HG02759 (cell line): ENCODE data around the gene DCBLD2.
A peak's percentile ranks its signal among the peaks of the same experiment; 100 is the strongest.

Experiments
- ATAC-seq: cut with Tn5 transposase; IDR thresholded peaks from one replicate; pipeline ENCODE4 v1.9.1; 2021; ENCODE audit warnings: mild to moderate bottlenecking, moderate library complexity; ENCODE audit not compliant: unreplicated experiment

DCBLD2 gene, protein sequence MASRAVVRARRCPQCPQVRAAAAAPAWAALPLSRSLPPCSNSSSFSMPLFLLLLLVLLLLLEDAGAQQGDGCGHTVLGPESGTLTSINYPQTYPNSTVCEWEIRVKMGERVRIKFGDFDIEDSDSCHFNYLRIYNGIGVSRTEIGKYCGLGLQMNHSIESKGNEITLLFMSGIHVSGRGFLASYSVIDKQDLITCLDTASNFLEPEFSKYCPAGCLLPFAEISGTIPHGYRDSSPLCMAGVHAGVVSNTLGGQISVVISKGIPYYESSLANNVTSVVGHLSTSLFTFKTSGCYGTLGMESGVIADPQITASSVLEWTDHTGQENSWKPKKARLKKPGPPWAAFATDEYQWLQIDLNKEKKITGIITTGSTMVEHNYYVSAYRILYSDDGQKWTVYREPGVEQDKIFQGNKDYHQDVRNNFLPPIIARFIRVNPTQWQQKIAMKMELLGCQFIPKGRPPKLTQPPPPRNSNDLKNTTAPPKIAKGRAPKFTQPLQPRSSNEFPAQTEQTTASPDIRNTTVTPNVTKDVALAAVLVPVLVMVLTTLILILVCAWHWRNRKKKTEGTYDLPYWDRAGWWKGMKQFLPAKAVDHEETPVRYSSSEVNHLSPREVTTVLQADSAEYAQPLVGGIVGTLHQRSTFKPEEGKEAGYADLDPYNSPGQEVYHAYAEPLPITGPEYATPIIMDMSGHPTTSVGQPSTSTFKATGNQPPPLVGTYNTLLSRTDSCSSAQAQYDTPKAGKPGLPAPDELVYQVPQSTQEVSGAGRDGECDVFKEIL

DNA sequence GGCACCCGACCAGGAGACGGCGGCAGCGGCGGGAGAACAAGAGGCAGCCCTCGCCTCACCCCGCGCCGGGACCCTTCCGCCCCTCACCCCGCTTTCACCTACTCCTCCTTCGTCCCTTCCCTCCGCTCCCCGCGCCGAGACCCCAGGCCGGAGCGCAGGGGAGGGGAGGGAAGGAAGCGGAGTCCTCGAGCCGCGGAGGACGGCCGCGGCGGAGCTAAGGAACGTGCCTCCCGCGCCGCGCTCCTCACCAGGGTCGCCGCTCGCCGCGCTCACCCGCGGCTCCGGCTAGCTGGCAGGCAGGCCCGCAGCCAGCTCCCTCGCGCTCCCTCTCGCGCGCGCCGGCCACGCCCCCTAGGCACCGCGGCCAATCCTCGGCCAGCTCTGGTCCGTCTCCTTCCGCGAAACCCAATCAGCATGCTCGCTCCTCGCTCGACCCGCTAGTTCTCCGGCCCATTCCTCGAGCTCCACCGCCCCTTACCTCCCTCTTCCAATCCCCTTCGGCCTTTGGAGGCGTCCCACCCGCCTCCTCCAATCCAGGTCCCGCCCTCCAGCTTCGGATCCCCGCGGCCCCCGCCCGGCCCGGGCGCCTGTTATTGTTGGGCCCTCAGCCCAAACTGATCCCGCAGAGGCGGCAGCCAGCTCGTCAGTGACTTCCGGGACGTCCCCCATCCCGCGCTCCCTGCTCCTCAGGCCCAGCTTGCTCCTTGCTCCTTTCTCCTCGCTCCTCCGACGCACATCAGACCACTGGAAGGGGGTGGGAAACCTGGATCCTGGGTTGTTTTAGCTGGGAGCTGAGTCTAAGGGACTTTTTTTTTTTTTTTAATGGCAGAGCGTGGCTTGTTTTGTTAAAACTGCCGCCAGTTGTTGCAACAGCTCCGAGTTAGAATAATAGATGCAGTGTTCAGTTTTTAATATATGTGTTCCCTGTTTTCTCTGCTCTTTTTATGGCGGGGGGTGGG is at the start of gene DCBLD2:
Gene DCBLD2 (minus strand): TSS at position 304 of the 959 bp plus-strand sequence. CDS start 369 bp downstream, outside the sequence.
- ATAC-seq = peak; percentile 97

DNA sequence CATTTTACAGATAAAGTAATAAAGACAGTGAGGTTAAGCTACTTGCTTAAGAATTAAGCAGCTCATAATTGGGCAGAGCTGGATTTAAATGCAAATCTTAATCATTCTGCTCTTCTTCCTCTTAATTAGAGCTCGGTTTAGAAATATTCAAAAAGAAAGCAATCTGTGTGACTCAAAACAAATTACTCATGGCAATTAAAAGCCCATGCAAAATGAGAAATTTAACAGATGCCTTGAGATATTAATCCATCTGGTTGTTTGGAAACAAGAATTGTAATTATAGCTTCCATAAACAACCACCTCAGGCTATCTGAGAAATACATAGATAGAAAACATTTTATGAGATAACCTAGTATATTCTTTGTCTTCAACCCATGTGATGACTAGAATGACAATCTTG is 44.2 kb upstream of the DCBLD2 start:
- no peak for ATAC-seq

DNA sequence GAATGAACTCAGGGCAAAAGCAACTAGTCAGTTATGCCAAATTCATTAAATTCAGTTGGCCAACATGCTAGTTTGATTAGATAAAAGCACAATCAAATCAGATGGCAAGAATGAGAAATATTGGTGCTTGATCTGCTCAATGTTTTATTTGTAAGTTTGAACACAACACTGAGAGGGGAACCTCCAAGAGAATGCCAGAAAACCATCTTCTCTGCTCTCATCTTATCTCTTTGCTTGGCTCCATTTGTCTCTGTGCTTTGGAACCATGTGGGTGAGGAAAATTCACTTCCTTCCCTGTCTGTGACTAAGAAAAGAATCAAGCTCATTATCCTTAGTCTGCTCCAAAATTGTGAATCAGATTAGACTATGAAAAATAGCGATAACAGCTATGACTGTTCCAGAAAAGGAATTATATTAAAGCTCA is 43.6 kb upstream of the DCBLD2 start:
- ATAC-seq = no peak

DNA sequence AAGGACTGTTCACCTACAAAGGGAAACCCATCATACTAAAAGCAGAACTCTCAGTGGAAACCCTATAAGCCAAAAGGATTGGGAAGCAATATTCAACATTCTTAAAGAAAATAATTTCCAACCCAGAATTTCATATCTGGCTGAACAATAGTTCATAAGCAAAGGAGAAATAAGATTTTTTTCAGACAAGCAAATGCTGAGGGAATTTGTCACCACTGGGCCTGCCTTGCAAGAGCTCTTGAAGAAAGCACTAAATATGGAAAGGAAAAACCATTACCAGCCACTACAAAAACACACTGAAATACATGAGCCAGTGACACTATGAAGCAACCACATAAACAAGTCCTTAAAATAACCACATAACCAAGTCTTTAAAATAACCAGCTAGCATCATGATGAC is 28.9 kb upstream of the DCBLD2 start:
- ATAC-seq = no peak

DNA sequence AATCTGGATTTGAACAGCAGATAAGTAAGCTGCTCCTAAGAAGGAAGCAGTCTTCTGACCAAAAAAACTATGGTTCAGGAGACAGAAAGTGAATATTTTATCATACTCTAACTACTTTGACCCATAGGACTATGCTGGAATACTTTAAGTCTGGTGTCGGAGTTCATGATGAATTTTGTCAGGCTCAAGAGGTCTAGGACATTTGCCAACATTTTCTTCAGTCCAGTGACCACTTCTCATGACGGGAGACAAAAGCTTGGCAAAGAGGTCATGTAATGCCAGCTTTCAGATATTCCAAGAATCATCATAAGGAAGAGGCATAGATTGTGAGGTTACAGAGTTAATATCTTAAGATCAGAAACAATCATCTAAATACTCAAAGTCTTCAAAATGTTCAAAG is 20.5 kb upstream of the DCBLD2 start:
- no peak for ATAC-seq

DNA sequence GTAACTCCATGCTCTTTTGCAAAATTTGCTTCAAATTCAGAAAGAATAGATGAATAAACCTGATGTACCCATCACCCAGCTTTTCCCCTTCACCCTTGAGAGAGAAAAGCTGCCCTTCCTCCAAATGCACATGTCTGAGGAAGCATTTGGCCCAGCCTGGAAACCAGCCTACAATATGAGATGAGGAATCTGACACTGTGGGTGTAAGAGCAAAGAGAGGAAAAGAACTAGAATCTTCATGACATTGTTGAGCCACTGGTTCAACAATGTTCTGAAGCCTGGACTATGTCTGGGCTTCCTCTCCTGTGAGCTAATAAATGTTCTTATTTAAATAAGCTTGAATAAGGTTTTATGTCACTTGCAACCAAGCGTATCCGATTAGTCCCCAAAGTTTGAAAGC is 18.7 kb upstream of the DCBLD2 start:
- ATAC-seq = no peak

DNA sequence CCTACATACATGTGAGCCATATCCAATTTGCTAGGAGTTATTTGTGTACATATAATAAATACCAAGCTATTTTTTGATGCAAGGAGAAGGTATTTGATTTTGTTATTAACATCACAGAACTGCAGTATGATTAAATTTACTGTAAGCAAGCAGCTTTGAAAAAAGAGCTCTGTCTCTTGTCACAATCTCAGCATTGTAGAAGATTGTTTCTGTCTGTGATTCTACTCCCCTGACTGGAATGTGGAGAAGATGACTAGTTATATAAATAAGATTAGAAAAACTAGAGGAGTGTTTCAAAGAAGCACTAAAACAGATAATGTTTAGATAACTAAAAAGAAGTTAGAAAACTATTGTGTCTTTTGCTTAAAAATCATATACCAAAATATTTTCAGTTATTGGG is 17.1 kb upstream of the DCBLD2 start:
- no peak for ATAC-seq

DNA sequence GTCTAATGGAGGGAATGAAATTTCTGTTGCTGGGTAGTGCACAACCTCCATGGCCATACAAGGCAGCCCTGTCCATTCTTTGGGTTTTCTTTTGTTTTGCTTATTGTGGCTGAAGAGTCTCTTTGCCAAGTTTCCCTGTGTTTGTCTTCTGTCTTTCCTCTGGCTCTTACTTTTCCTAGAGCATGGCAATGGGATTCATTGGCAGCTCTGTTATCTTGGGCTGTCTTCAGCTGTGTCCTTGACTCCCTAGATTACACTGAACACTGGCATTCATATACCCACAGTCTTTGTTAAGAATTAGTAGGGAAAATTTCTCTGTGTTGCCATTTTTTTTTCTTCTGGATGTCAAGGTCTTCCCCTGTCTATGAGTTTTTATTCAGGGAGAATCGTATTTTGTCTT is 16.1 kb upstream of the DCBLD2 start:
- no peak for ATAC-seq

DNA sequence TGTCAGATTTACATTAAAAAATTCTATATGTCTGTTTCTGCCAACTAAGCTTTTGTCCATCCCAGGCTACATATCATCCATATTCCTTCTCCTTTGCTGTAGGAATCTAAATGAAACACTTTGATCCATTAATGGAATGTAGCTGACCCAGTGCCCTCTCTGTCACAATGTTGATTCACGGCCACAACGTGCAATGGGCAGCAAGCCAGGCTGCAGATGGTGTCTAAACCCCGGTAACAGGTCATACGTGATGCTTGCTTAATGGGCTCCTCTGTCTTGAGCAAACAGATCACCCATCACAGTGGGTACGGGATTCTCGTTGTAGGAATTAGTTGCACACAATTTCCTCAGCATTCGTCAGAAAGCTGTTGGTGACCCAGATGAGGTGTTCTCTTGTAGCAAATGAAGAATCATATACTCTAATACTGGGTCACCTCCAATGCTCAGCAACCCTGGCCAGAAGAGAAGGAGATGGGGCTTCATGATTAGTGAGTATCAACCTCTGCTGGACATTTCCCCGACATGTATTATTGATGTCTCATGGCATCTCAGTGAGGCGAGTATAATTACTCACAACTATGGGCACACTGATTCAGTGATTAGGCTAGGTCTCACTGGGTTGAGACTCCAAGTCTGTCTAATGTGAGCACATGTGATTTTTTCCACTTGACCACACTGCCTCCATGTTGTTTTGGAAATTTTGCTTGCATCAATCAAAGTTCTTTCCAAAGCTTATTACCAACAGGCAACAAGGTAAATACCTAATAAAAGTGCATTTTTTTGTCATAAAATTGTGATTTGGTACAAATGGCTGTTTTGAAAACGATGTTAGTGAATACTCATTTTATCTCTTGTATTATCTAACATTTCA is 12.9 kb upstream of the DCBLD2 start:
- ATAC-seq = no peak

DNA sequence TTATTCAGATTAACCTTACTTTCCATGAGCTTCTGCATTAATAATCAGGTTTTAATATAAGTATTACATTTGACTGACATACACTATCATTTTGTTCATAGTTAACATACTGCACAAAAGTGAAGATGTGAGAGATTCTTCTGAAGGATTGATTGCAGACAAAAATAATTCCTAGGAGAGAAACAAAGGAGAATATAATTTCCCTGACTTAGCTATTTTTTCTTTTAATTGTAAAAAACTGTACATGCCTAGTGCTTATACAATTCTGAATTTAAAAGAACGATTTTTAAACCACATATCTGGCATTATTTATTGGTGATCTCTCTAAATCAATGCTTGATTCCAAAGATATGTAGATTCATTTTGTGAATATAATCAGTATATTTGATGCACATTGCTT is 11.0 kb upstream of the DCBLD2 start:
- ATAC-seq = no peak

DNA sequence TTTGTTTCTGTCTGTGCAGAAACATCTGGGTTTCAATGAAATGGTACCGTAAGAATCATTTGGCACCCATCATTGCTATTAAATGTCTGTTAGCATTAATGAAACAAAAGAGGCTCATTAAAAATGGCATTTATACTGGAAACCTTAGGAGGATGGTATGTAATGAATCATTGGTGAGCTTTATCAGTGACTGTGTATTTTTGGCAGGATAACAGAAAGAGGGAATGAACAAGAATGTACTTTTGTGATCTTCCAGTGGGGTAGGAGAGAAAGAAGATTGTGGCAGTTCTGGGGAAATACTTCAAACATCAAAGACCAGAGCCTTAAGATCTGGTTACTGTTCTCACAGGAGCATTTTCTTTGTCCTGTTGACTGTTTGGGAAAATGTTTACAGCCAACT is 4.7 kb upstream of the DCBLD2 start:
- no peak for ATAC-seq

DNA sequence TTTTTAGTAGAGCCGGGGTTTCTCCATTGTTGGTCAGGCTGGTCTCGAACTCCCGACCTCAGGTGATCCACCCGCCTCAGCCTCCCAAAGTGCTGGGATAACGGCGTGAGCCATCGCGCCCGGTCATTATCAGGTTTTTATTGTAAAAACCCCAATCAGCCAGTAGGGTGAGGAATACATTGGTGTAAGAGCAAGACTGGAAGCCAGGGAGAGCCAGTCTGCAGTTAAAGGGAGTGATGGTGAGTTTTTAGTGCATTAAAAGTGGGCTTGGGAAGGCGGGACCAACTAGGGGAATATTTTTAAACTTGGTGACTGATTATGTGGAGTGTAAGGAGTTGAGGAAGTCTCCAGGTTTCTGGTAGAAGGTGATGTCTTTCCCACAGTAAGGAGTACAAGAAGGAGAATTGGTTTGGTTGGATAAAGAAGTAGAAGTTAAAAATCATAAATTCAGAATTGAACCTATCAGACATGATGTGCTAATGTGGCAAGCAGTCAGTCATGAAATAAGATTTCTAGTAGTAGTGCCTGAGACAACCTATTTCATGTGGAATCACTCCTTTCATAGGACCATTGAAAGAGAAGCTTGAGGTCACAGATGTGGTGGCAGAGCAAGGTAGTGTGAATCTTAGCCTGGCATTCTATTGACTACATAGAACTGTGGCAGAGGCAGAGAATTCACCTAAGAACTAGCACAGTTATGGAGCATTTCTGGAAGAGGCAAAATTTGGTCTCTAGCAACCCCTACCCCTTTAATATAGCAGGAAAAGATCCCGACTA is 2.4 kb upstream of the DCBLD2 start:
- ATAC-seq = no peak

DNA sequence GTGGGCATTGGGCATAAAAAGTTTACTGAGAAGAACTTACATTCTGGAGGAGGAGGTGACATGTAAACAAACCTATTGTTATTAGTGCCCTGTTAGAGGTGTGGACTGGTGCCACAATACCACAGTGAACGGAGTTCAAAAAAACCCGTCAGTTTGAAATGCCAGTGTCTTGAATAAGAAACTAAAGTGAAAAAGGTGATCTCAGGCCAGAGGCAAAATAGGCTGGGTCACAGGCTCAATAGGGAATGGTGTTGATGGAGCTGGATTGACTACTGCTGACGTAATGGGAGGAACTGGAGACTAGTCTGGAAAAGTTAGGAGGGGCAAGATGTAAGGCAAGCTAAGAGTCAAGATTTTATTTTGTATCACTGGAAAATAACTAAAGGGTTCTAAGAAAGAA is 1.6 kb upstream of the DCBLD2 start:
- ATAC-seq = no peak

DNA sequence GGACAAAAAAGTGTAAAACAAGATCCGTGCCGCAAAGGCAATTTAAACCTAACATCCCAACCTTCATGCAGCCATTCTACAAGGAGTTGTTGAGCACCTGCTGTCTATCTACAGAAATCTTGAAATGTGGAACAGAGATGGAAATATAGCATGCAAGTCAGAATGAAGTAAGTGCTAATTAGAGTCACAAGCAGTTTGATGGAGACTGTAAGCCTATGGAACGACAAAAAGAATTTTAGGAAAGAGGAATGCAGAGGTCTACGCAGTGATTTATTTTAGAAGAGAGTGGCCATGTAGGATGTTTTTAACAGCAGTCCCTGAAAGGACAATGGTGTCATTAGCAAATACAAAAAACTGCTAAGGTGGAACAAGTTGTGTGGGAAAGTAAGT is 851 bp upstream of the DCBLD2 start:
- ATAC-seq = no peak

DNA sequence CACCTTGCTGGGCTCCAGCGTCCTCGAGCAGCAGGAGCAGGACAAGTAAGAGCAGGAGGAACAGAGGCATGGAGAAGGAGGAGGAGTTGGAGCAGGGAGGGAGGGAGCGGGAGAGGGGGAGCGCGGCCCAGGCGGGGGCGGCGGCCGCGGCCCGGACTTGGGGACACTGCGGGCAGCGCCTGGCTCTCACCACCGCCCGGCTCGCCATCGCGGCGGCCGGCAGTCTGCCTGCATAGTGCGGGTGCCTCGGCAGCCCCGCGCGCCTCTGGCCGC is 440 bp downstream of the DCBLD2 start:
- ATAC-seq = peak; percentile 34

DNA sequence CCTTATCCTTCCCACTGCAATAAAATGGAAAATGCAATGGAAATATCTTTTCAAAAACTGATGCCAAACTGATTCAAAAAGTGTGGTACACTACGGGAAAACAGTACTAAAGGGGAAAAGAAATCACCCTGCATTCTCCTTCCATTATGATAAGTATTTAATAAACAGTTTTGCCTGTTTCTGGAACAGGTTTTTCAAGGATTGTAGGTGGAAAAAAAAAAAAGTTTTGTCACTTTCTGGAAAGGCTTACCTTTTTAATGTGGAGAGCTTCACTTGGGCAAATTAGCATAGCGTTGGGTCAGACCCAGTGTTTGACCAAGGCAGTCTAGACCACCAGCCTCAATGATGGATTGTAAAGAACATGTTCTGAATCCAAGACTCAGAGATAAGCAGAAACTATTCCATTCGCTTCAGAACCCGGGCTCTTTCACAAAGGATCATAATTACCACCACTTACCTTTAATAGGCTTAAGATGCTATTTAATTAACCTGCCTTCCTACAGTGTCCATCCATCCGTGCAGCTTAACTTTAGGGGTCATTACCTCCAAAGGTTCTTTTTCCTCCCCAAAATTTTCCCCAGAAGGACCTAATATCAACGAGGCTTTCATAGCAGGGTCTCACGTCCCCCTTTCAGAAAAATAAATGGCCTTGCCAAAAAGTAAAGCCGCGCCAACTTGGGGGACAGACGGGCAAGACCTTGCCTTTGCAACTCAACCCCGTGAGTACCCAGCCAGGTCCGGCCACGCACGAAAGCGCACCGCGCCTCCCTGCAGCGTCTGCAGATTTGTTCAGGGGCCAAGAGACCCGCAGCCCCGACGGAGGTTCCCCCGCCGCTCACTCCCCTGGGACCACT is 1.0 kb downstream of the DCBLD2 start:
- ATAC-seq = peak; percentile 3

DNA sequence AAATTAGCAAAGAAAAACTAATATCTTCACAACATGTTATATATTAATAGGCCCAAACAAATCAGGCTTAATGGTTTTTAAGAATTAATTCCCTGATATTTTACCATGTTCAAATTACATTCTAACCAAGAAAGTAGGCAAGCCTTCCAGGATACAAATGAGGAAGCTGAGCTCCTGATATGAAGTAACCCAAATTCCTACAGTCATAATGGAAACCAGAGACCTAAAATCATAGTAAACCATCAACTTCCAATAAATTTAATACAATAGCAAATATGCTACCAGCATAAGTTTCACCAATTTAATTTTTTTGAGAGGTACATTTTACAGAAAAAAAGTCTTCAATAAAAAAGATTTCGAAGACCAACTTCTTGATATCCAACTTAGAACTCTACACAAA is 3.8 kb downstream of the DCBLD2 start:
- no peak for ATAC-seq

DNA sequence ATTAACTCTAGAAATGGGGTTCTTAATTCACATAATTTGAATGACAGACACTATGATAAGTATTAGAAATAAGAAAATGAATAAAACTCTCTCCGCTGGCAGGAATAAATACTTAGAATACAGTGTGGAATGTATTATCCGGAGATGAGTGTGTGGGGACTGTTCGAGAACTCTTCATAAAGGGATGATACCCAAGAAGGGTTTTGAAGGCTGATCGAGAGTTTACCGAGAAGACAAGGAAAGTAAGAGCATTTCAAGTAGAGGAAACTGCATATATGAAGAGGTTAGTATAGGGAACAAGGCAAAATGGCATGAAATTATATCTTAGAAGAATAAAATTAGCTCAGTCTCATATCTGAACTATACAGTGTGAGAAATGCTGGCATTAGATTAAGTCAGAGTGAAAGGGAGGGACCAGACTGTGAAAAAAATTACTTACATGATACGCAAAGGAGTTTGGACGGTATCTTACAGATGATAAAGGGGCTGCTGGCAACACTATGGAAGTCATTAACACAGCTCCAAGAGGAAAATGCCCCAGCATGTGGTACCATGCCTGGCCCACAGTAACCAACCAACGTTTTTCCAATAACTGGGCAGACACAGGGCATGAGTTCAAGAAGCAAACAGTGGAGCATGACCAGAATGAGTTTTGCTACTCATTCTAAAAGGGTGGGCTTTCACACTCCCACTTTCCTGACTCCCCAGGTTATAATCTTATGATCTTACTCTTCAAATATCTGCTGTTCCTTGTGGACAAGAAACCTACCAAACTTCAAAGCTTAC is 6.5 kb downstream of the DCBLD2 start:
- no peak for ATAC-seq
